ENCODE measurements around the gene ESPN. TPM values are rescaled to one million over a fixed set of nuclear protein-coding genes. Genes with fewer than 3 reads are reported as not detected.

The ESPN gene
- total RNA-seq, 3 donors from 2014 or later (not counting 1 experiment from before 2014, with no cell fraction given): 1.1 to 2.0 (median 1.7) TPM

GRCh38 chr1:6419804-6420453, 4.6 kb upstream of the ESPN start, which contains the start of gene HES2:
Gene HES2 (minus strand): TSS chr1:6419919. CDS start chr1:6419820, 99 bp downstream.
- no peak for TF ChIP-seq CTCF (IDR thresholded peaks at IDR 0.05)
- intact Hi-C loops (cut with micrococcal nuclease): no loop called here
- Histone ChIP-seq H3K4me1 (ENCODE audit: control insufficient read depth, insufficient read depth, low read length) (peaks cover 26% of the 10 kb centered on the region), H3K36me3 (ENCODE audit: control insufficient read depth, insufficient read depth, low read length) (no peaks in the 10 kb centered on the region), H3K27me3 (ENCODE audit: control insufficient read depth, insufficient read depth, low read length) (peaks cover 48% of the 10 kb centered on the region), H3K4me3 (ENCODE audit: low read length) (no peak within 1 kb of the TSS), H3K27ac (ENCODE audit: low read length) (no peak within 1 kb of the TSS), H3K9me3 (ENCODE audit: control insufficient read depth, insufficient read depth, low read length) (no peaks in the 10 kb centered on the region)
- no peak within 1 kb of the TSS for H3K4me3 Mint-ChIP-seq
- no peaks in the 10 kb centered on the region for H3K9me3 Mint-ChIP-seq
- no peak for ATAC-seq
- DNase-seq: no peak
- H3K4me1 Mint-ChIP-seq: peaks cover 0 to 8% of the 10 kb centered on the region in 2 donors
- H3K36me3 Mint-ChIP-seq: no peaks in the 10 kb centered on the region
- no peak within 1 kb of the TSS for H3K27ac Mint-ChIP-seq
- under 1% methylated on average over 62 of the region's 62 CpGs for WGBS (ENCODE audit: insufficient coverage)
- peaks cover 24 to 51% of the 10 kb centered on the region in 2 donors for H3K27me3 Mint-ChIP-seq (ENCODE audit: low read depth in 2 of 2)

DNA sequence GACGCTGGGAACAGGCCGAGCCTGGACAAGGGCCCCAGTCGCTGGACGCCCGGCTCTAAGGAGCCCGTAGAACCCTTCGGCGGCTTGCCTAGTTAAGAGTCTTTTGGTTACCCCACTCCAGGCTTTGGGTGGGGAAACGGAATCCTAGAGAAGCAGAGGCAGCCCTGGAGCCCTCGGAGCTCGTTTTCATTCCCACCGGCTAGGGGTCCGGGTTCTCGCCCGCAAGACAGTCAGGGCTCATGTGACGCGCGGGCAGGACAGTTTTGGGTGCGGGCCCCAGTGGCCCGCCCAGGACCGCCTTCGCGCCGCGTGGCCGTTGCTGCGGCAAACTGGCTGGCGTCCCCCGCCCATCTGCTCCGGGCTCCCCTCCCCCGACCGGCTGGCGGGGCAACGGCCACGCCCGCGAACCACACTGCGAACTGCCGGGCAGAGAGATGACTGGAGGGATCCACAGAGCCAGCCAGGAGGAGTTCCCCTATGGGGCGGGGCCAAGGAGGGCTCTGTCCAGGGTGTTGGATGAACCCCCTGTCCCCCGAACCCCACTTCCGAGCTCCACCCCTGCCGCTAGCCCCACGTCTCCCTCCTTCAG, 4.0 kb upstream of the ESPN start:
- peaks cover 53% of the 10 kb centered on the region for H3K27me3 ChIP-seq (ENCODE audit: control insufficient read depth, insufficient read depth, low read length)
- Mint-ChIP-seq H3K9me3 (no peaks in the 10 kb centered on the region), H3K27ac (no peak overlapping the region), H3K36me3 (no peaks in the 10 kb centered on the region), H3K4me3 (no peak overlapping the region), H3K4me1 (peaks cover 0 to 8% of the 10 kb centered on the region in 2 donors), H3K27me3 (ENCODE audit: low read depth in 2 of 2) (peaks cover 19 to 49% of the 10 kb centered on the region in 2 donors)
- DNase-seq (no peak), ATAC-seq (peak in 1 of 3 donors; percentile 38)
- no peak overlapping the region for H3K4me3 ChIP-seq (ENCODE audit: low read length)
- no peaks in the 10 kb centered on the region for H3K9me3 ChIP-seq (ENCODE audit: control insufficient read depth, insufficient read depth, low read length)
- intact Hi-C loops (cut with micrococcal nuclease): no loop called here
- no peaks in the 10 kb centered on the region for H3K36me3 ChIP-seq (ENCODE audit: control insufficient read depth, insufficient read depth, low read length)
- 6% methylated on average over 44 of the region's 44 CpGs for WGBS (ENCODE audit: insufficient coverage)
- no peak for TF ChIP-seq CTCF (IDR thresholded peaks at IDR 0.05)
- no peak overlapping the region for H3K27ac ChIP-seq (ENCODE audit: low read length)
- H3K4me1 ChIP-seq (ENCODE audit: control insufficient read depth, insufficient read depth, low read length): peaks cover 31% of the 10 kb centered on the region

GRCh38 chr1:6421266-6421665, 3.3 kb upstream of the ESPN start:
- intact Hi-C loops (cut with micrococcal nuclease): no loop called here
- H3K27me3 Mint-ChIP-seq (ENCODE audit: low read depth in 2 of 2): peaks cover 16 to 45% of the 10 kb centered on the region in 2 donors
- DNase-seq (no peak), ATAC-seq (no peak)
- H3K36me3 Mint-ChIP-seq: no peaks in the 10 kb centered on the region
- no peak for TF ChIP-seq CTCF (IDR thresholded peaks at IDR 0.05)
- no peaks in the 10 kb centered on the region for H3K9me3 Mint-ChIP-seq
- Histone ChIP-seq H3K4me1 (ENCODE audit: control insufficient read depth, insufficient read depth, low read length) (peaks cover 32% of the 10 kb centered on the region), H3K36me3 (ENCODE audit: control insufficient read depth, insufficient read depth, low read length) (no peaks in the 10 kb centered on the region), H3K4me3 (ENCODE audit: low read length) (no peak overlapping the region), H3K27me3 (ENCODE audit: control insufficient read depth, insufficient read depth, low read length) (peaks cover 60% of the 10 kb centered on the region), H3K27ac (ENCODE audit: low read length) (no peak overlapping the region), H3K9me3 (ENCODE audit: control insufficient read depth, insufficient read depth, low read length) (no peaks in the 10 kb centered on the region)
- 74% methylated on average over 2 of the region's 4 CpGs for WGBS (ENCODE audit: insufficient coverage)
- H3K27ac Mint-ChIP-seq: no peak overlapping the region
- peaks cover 0 to 8% of the 10 kb centered on the region in 2 donors for H3K4me1 Mint-ChIP-seq
- H3K4me3 Mint-ChIP-seq: peak overlapping the region; percentile 13
